CD4-positive, CD25-positive, alpha-beta regulatory T cell (primary cell): ENCODE data around the gene MEAF6. TPM values are rescaled to one million over a fixed set of nuclear protein-coding genes. Genes with fewer than 3 reads are reported as not detected.

Source experiments
- ATAC-seq, 2 donors: fragments of 150-1000 bp; cut with Tn5 transposase; one replicate each; pipeline ENCODE4 v1.10.0; 2021; ENCODE audit warnings: low read depth in 2 of 2, moderate number of reproducible peaks in 2 of 2, moderate library complexity in 1 of 2
- DNase-seq, 3 donors: peaks; one replicate each; pipeline versions ENCODE4 v3.0.0 to v3.0.0-alpha.2; 2012 to 2022; ENCODE audit warnings: mixed read lengths in 1 of 3
- H3K27ac ChIP-seq: one replicate; pipeline ENCODE4 v1.7.0; 2013; ENCODE audit warnings: mild to moderate bottlenecking, low read length; ENCODE audit not compliant: insufficient read depth, poor library complexity, severe bottlenecking
- H3K27me3 ChIP-seq: one replicate; pipeline ENCODE4 v1.7.0; 2013; ENCODE audit warnings: low read length; ENCODE audit not compliant: control insufficient read depth, insufficient read depth
- H3K36me3 ChIP-seq: one replicate; pipeline ENCODE4 v1.7.0; 2013; ENCODE audit warnings: mild to moderate bottlenecking, low read length, moderate library complexity; ENCODE audit not compliant: control insufficient read depth, insufficient read depth
- H3K4me1 ChIP-seq: 2 replicates; pipeline ENCODE4 v1.7.0; 2013; ENCODE audit warnings: mild to moderate bottlenecking, low read length; ENCODE audit not compliant: insufficient read depth, control insufficient read depth, poor library complexity, severe bottlenecking
- H3K4me3 ChIP-seq: one replicate; pipeline ENCODE4 v1.7.0; 2013; ENCODE audit warnings: low read depth, mild to moderate bottlenecking, low read length, moderate library complexity
- H3K9me3 ChIP-seq, 2 experiments: 1 replicate in 1 of 2; 2 replicates in 1 of 2; pipeline ENCODE4 v1.7.0; 2013; ENCODE audit warnings: low read length in 2 of 2, mild to moderate bottlenecking in 1 of 2, moderate library complexity in 1 of 2; ENCODE audit not compliant: control insufficient read depth in 2 of 2
- H3K27ac Mint-ChIP-seq, 3 donors: one replicate each; pipeline ENCODE4 v1.8.0; 2020 to 2022; ENCODE audit warnings: mild to moderate bottlenecking in 3 of 3, mixed read lengths in 3 of 3, moderate library complexity in 2 of 3
- H3K27me3 Mint-ChIP-seq: one replicate; pipeline ENCODE4 v1.8.0; 2022; ENCODE audit warnings: mild to moderate bottlenecking, mixed read lengths
- H3K36me3 Mint-ChIP-seq: one replicate; pipeline ENCODE4 v1.8.0; 2020; ENCODE audit warnings: mixed read lengths
- H3K4me1 Mint-ChIP-seq, 4 donors: one replicate each; pipeline ENCODE4 v1.8.0; 2020 to 2022; ENCODE audit warnings: mixed read lengths in 4 of 4, mild to moderate bottlenecking in 1 of 4
- H3K4me3 Mint-ChIP-seq, 4 donors: one replicate each; pipeline ENCODE4 v1.8.0; 2020 to 2022; ENCODE audit warnings: mild to moderate bottlenecking in 4 of 4, mixed read lengths in 4 of 4, moderate library complexity in 3 of 4
- H3K9me3 Mint-ChIP-seq, 7 donors: one replicate each; pipeline ENCODE4 v1.8.0; 2020 to 2022; ENCODE audit warnings: mixed read lengths in 7 of 7, mild to moderate bottlenecking in 3 of 7, moderate library complexity in 2 of 7
- polyA plus RNA-seq, 4 donors: library from polyadenylated mRNA; unstranded; fragments of 300-500 nt; fragmentation: Illumina TruSeq; gene quantifications; one replicate each; pipeline ENCODE4 v1.2.3, GENCODE V29; 2021
- total RNA-seq: library from RNA; stranded (reverse); gene quantifications from one replicate; pipeline ENCODE4 v1.2.3, GENCODE V29; 2022

MEAF6 gene
- total and polyA plus RNA-seq, 5 donors from 2014 or later: 52.3 to 163 (median 150) TPM

DNA sequence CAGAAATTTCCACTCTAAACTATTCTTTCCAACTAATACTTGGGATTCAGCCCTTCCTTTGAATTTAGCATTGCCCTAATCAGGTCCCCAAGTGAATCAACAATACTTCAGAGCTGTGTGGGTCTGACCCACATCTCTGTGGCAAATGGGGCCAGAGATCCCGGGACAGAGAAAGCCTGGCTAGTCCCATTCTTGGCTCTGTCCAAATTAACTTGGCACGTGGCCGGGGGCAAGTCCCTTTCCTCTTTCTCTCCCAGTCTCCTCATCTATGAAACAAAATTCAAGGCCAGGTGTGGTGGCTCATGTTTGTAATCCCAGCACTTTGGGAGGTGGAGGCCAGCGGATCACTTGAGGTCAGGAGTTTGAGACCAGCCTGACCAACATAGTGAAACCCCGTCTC is 46.5 kb downstream of the MEAF6 start:
- no peak overlapping the region for H3K27ac ChIP-seq
- peaks cover 9 to 24% (median 20%) of the 10 kb centered on the region in 4 donors for H3K4me1 Mint-ChIP-seq
- no peak overlapping the region for H3K4me3 Mint-ChIP-seq
- H3K9me3 ChIP-seq: no peaks in the 10 kb centered on the region
- ATAC-seq (no peak), DNase-seq (no peak)
- H3K4me1 ChIP-seq: peaks cover 9% of the 10 kb centered on the region
- H3K9me3 Mint-ChIP-seq: no peaks in the 10 kb centered on the region
- no peak overlapping the region for H3K27ac Mint-ChIP-seq
- peaks cover 6% of the 10 kb centered on the region for H3K36me3 Mint-ChIP-seq
- no peak overlapping the region for H3K4me3 ChIP-seq
- H3K36me3 ChIP-seq: no peaks in the 10 kb centered on the region
- H3K27me3 Mint-ChIP-seq: no peaks in the 10 kb centered on the region
- H3K27me3 ChIP-seq: no peaks in the 10 kb centered on the region

DNA sequence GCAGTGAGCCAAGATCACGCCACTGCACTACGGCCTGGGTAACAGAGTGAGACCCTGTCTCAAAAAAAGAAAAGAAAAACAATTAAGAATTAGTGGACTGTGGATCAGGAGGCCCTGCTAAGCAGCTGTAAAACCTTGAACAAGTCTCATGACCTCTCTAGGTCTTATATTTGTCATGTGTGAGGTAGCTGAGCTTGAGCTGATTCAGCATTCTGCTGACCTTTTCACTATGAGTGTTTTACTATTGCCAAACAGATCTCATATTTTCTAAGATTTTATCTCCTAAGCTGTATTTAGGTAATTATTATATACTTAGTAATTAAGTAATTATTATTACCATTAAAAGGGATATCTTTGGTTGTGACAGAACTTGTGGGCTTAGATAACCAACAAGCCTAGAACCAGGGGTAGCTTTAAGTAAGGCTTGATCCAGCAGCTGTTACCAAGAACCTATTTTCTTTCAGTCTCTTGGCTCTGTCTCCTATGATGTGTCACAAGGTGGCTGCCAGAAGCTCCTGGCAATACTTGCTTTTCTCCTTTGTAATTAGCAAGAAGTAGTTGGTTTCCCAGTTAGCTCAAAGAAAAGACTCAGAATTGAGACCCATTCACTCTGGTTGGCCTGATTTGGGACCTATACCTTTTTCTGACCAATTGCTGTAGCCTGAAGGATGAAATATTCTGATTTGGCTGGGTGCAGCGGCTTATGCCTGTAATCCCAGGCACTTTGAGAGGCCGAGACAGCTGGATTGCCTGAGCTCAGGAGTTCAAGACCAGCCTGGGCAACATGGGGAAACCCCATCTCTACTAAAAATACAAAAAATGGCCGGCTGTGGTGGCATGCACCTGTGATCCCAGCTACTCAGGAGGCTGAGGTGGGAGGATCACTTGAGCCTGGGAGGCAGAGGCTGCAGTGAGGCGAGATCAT is 48.7 kb downstream of the MEAF6 start:
- Histone ChIP-seq H3K4me1 (no peaks in the 10 kb centered on the region), H3K27ac (no peak overlapping the region), H3K36me3 (no peaks in the 10 kb centered on the region), H3K9me3 (no peaks in the 10 kb centered on the region), H3K27me3 (no peaks in the 10 kb centered on the region), H3K4me3 (no peak overlapping the region)
- H3K4me3 Mint-ChIP-seq: no peak overlapping the region
- H3K27me3 Mint-ChIP-seq: no peaks in the 10 kb centered on the region
- H3K4me1 Mint-ChIP-seq: peaks cover 3 to 10% (median 6%) of the 10 kb centered on the region in 4 donors
- ATAC-seq (no peak), DNase-seq (peak in 1 of 3 donors; percentile 25)
- H3K27ac Mint-ChIP-seq: no peak overlapping the region
- H3K36me3 Mint-ChIP-seq: peaks cover 6% of the 10 kb centered on the region
- H3K9me3 Mint-ChIP-seq: no peaks in the 10 kb centered on the region

- H3K36me3 Mint-ChIP-seq: peaks cover 2% of the 10 kb centered on the region
These were observed 50.1 kb downstream of the MEAF6 start for GRCh38 chr1:37464443-37464842.

GRCh38 chr1:37461698-37462436 is 52.7 kb downstream of the MEAF6 start:
- Histone ChIP-seq H3K27ac (no peak overlapping the region), H3K9me3 (no peaks in the 10 kb centered on the region), H3K4me1 (no peaks in the 10 kb centered on the region), H3K4me3 (no peak overlapping the region), H3K27me3 (no peaks in the 10 kb centered on the region), H3K36me3 (no peaks in the 10 kb centered on the region)
- Mint-ChIP-seq H3K27ac (peak overlapping the region in 1 of 3 donors; percentile 18), H3K27me3 (no peaks in the 10 kb centered on the region), H3K9me3 (no peaks in the 10 kb centered on the region), H3K36me3 (no peaks in the 10 kb centered on the region), H3K4me1 (peaks cover 0 to 2% (median 0%) of the 10 kb centered on the region in 4 donors), H3K4me3 (no peak overlapping the region)
- no peak for ATAC-seq
- no peak for DNase-seq

More at GRCh38 chr1:37464443-37464842, 50.1 kb downstream of the MEAF6 start:
- no peaks in the 10 kb centered on the region for H3K36me3 ChIP-seq
- no peak overlapping the region for H3K4me3 ChIP-seq
- ATAC-seq (no peak), DNase-seq (no peak)
- H3K4me1 Mint-ChIP-seq: peaks cover 0 to 6% (median 2%) of the 10 kb centered on the region in 4 donors
- no peaks in the 10 kb centered on the region for H3K9me3 ChIP-seq
- H3K27me3 Mint-ChIP-seq: no peaks in the 10 kb centered on the region
- H3K4me3 Mint-ChIP-seq: no peak overlapping the region
- no peaks in the 10 kb centered on the region for H3K4me1 ChIP-seq
- no peaks in the 10 kb centered on the region for H3K9me3 Mint-ChIP-seq
- no peak overlapping the region for H3K27ac ChIP-seq
- no peaks in the 10 kb centered on the region for H3K27me3 ChIP-seq
- H3K27ac Mint-ChIP-seq: no peak overlapping the region

DNA sequence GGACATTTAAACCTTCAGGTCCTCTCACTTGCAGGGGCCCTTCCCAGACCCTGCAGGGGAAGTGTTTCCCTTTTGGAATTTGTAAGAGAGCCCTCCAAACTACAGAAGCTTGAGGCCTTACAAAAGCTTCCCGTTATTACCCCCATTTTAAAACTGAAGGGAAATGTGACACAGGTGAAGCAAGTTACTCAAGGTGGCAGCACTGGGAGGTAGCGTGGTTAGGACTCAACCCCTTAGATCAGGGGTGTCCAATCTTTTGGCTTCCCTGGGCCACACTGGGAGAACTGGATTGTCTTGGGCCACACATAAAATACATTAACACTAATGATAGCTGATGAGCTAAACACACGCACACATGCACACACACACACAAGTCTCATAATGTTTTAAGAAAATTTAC is 56.0 kb downstream of the MEAF6 start:
- no peaks in the 10 kb centered on the region for H3K27me3 ChIP-seq

GRCh38 chr1:37456614-37457013 is 58.0 kb downstream of the MEAF6 start:
- ATAC-seq (no peak), DNase-seq (no peak)
- H3K4me1 ChIP-seq: peaks cover 4% of the 10 kb centered on the region
- Mint-ChIP-seq H3K36me3 (peaks cover 7% of the 10 kb centered on the region), H3K4me1 (peaks cover 0 to 8% (median 7%) of the 10 kb centered on the region in 4 donors), H3K9me3 (no peaks in the 10 kb centered on the region), H3K27ac (no peak overlapping the region), H3K27me3 (no peaks in the 10 kb centered on the region), H3K4me3 (no peak overlapping the region)
- no peaks in the 10 kb centered on the region for H3K9me3 ChIP-seq
- H3K4me3 ChIP-seq: no peak overlapping the region
- no peaks in the 10 kb centered on the region for H3K27me3 ChIP-seq
- H3K27ac ChIP-seq: no peak overlapping the region
- H3K36me3 ChIP-seq: no peaks in the 10 kb centered on the region

More for the DNA sequence above, 56.0 kb downstream of the MEAF6 start:
- no peaks in the 10 kb centered on the region for H3K9me3 Mint-ChIP-seq
- H3K4me3 Mint-ChIP-seq: no peak overlapping the region
- DNase-seq (peak in 1 of 3 donors; percentile 8), ATAC-seq (no peak)
- H3K27ac Mint-ChIP-seq: no peak overlapping the region
- peaks cover 4% of the 10 kb centered on the region for H3K4me1 ChIP-seq
- H3K36me3 Mint-ChIP-seq: peaks cover 7% of the 10 kb centered on the region
- H3K9me3 ChIP-seq: no peaks in the 10 kb centered on the region
- no peaks in the 10 kb centered on the region for H3K27me3 Mint-ChIP-seq
- H3K27ac ChIP-seq: no peak overlapping the region
- peaks cover 0 to 8% (median 6%) of the 10 kb centered on the region in 4 donors for H3K4me1 Mint-ChIP-seq
- H3K36me3 ChIP-seq: no peaks in the 10 kb centered on the region
- H3K4me3 ChIP-seq: no peak overlapping the region

- Histone ChIP-seq H3K36me3 (no peaks in the 10 kb centered on the region), H3K4me3 (no peak overlapping the region), H3K4me1 (peaks cover 4% of the 10 kb centered on the region), H3K27ac (no peak overlapping the region), H3K9me3 (no peaks in the 10 kb centered on the region), H3K27me3 (no peaks in the 10 kb centered on the region)
- Mint-ChIP-seq H3K27me3 (no peaks in the 10 kb centered on the region), H3K9me3 (no peaks in the 10 kb centered on the region), H3K4me3 (no peak overlapping the region), H3K4me1 (peaks cover 0 to 8% (median 7%) of the 10 kb centered on the region in 4 donors), H3K36me3 (peaks cover 7% of the 10 kb centered on the region), H3K27ac (no peak overlapping the region)
- no peak for ATAC-seq
- no peak for DNase-seq
These were observed 59.0 kb downstream of the MEAF6 start for GRCh38 chr1:37455516-37455915.
